HL-60 (cell line): ENCODE data around the gene FABP3.

ENCODE experiments used
- DNase-seq, 2 experiments: peaks; one replicate each; pipeline ENCODE4 v3.0.0-alpha.2; 2010 to 2020; ENCODE audit warnings: low read depth in 1 of 2, low spot score in 1 of 2
- H3K27ac ChIP-seq: fragments of 250-450 bp; sonication (Bioruptor Pico); replicated peaks from 2 replicates; pipeline ENCODE4 v1.5.1; 2020; ENCODE audit warnings: mild to moderate bottlenecking, moderate library complexity
- H3K27me3 ChIP-seq: fragments of 250-450 bp; sonication (Bioruptor Pico); 2 replicates; pipeline ENCODE4 v1.5.1; 2021; ENCODE audit warnings: mild to moderate bottlenecking, moderate library complexity; ENCODE audit not compliant: insufficient read depth, poor library complexity, severe bottlenecking
- H3K4me3 ChIP-seq: replicated peaks from 2 replicates; pipeline ENCODE4 v1.5.1; 2011; ENCODE audit warnings: mild to moderate bottlenecking, control low read depth, low read length; ENCODE audit not compliant: insufficient read depth
- GABPA ChIP-seq: IDR thresholded peaks from 2 replicates; pipeline ENCODE4 v1.6.1; 2012; ENCODE audit warnings: low read depth
- POLR2AphosphoS5 ChIP-seq: IDR thresholded peaks from 2 replicates; pipeline ENCODE4 v1.6.1; 2012; ENCODE audit warnings: low read depth
- SPI1 ChIP-seq: IDR thresholded peaks from 2 replicates; pipeline ENCODE4 v1.6.1; 2012; ENCODE audit warnings: low read depth, mild to moderate bottlenecking, borderline replicate concordance
- TF ChIP-seq, protein P1 (sequence below): IDR thresholded peaks from 2 replicates; pipeline ENCODE4 v1.6.1; 2012; ENCODE audit warnings: low read depth; ENCODE audit not compliant: insufficient replicate concordance
- TF ChIP-seq, protein P2 (sequence below): IDR thresholded peaks from one replicate; pipeline ENCODE4 v1.5.1; 2011; ENCODE audit warnings: low read length, control low read depth, inconsistent platforms; ENCODE audit not compliant: insufficient read depth

Gene FABP3

DNA sequence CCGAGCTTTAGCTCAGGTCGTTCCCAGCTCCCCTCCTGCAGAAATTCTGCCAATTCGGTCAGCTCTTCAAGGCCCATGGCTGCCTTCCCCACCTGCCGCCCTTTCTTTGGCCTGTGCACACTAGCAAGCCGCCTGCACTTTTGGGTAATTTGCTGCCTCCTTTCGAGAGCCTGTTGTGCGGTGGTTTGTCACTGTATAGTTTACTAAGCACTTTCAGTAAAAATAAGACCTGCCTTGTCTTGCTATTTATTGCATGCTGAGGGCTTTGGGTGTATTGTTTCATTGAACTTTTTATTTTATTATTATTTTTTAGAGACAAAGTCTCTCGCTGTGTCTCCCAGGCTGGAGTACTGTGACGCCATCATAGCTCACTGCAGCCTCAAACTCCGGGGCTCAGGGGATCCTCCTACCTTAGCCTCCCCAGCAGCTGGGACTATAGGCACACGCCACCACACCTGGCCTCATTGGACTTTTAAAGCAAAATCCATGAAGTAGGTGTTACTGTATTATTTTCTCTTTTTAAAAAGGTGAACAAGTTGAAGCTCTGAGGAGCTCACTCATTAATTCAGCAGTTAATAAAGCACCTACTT lies 1.1 kb upstream of the FABP3 start:
- H3K27me3 ChIP-seq, result no peaks in the 10 kb centered on the region
- TF ChIP-seq SPI1, result no peak
- TF ChIP-seq, protein P1, sequence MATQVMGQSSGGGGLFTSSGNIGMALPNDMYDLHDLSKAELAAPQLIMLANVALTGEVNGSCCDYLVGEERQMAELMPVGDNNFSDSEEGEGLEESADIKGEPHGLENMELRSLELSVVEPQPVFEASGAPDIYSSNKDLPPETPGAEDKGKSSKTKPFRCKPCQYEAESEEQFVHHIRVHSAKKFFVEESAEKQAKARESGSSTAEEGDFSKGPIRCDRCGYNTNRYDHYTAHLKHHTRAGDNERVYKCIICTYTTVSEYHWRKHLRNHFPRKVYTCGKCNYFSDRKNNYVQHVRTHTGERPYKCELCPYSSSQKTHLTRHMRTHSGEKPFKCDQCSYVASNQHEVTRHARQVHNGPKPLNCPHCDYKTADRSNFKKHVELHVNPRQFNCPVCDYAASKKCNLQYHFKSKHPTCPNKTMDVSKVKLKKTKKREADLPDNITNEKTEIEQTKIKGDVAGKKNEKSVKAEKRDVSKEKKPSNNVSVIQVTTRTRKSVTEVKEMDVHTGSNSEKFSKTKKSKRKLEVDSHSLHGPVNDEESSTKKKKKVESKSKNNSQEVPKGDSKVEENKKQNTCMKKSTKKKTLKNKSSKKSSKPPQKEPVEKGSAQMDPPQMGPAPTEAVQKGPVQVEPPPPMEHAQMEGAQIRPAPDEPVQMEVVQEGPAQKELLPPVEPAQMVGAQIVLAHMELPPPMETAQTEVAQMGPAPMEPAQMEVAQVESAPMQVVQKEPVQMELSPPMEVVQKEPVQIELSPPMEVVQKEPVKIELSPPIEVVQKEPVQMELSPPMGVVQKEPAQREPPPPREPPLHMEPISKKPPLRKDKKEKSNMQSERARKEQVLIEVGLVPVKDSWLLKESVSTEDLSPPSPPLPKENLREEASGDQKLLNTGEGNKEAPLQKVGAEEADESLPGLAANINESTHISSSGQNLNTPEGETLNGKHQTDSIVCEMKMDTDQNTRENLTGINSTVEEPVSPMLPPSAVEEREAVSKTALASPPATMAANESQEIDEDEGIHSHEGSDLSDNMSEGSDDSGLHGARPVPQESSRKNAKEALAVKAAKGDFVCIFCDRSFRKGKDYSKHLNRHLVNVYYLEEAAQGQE, result no peak
- no peak for TF ChIP-seq POLR2AphosphoS5
- TF ChIP-seq, protein P2, sequence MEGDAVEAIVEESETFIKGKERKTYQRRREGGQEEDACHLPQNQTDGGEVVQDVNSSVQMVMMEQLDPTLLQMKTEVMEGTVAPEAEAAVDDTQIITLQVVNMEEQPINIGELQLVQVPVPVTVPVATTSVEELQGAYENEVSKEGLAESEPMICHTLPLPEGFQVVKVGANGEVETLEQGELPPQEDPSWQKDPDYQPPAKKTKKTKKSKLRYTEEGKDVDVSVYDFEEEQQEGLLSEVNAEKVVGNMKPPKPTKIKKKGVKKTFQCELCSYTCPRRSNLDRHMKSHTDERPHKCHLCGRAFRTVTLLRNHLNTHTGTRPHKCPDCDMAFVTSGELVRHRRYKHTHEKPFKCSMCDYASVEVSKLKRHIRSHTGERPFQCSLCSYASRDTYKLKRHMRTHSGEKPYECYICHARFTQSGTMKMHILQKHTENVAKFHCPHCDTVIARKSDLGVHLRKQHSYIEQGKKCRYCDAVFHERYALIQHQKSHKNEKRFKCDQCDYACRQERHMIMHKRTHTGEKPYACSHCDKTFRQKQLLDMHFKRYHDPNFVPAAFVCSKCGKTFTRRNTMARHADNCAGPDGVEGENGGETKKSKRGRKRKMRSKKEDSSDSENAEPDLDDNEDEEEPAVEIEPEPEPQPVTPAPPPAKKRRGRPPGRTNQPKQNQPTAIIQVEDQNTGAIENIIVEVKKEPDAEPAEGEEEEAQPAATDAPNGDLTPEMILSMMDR, result no peak
- TF ChIP-seq GABPA, result no peak
- H3K4me3 ChIP-seq, result no peak overlapping the region
- H3K27ac ChIP-seq, result no peak overlapping the region
- DNase-seq, result no peak

DNA sequence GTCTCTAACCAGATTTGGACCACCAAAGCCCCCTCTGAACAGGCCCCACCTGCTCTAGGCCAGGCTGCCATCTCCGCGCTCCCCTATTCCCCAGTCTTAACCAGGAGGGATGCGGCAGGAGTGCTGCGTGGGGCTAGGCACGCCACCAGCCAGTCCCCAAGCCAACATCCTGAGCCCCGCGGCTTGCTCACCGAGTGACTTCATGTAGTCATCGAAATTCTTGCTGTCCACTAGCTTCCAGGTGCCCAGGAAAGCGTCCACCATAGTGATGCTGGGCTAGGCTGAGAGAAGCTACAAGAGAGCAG lies 173 bp downstream of the FABP3 start:
- Histone ChIP-seq H3K27me3 (no peaks in the 10 kb centered on the region), H3K27ac (no peak overlapping the region), H3K4me3 (no peak overlapping the region)
- TF ChIP-seq GABPA (no peak), POLR2AphosphoS5 (no peak), SPI1 (no peak)
- TF ChIP-seq, protein P1, result no peak
- TF ChIP-seq, protein P2, result no peak
- no peak for DNase-seq

DNA sequence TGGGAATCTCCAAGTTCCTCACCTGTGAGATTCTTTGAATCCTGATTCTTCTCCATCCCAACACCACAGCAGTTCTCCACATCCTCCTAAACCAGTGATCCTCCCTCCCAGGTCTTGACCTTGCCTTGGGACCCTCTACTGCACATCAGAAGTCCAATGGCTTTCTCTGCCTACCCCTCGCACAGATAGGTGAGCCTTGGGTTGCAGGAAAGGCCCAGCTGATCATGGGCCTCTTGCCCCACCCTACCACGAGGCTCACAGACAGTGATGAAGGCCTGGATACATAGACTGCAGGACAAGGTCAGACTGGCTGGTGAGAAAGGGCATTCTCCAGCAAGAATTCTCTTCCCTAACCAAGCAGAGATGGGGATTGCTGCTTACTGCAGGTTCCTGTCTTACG lies 825 bp downstream of the FABP3 start:
- no peak overlapping the region for H3K27ac ChIP-seq
- no peak overlapping the region for H3K4me3 ChIP-seq
- no peak for DNase-seq

More for the DNA sequence above, 825 bp downstream of the FABP3 start:
- H3K27me3 ChIP-seq, result no peaks in the 10 kb centered on the region
- TF ChIP-seq, protein P1, result no peak
- no peak for TF ChIP-seq POLR2AphosphoS5
- no peak for TF ChIP-seq SPI1
- no peak for TF ChIP-seq GABPA
- TF ChIP-seq, protein P2, result no peak
